GM21723 (cell line): ENCODE data around the gene PAX5.
A peak's percentile ranks its signal among the peaks of the same experiment; 100 is the strongest.

Source experiments
- ATAC-seq: cut with Tn5 transposase; IDR thresholded peaks from one replicate; pipeline ENCODE4 v1.9.1; 2021; ENCODE audit warnings: mild to moderate bottlenecking, moderate library complexity; ENCODE audit not compliant: unreplicated experiment

The PAX5 gene

GRCh38 chr9:36935768-36936497 is 98.1 kb downstream of the PAX5 start:
- ATAC-seq, result peak; percentile 73

DNA sequence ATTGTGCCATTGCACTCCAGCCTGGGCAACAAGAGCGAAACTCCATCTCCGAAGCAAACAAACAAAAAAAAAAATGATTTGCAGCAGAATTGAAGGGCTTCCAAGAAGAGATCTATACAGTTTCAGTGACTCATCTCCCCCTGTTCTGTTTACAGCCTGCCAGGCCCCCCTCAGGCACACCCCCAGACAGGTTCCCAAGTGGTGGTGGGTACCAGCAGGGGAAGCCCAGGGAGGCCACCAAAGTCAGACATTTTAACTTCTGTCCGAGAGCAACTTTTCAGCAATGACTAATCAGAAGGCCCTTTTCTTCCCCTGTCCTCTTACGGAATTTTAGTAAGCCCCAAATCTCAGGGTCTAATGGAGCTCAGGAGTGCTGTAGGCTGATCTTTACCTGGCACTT is 98.7 kb downstream of the PAX5 start:
- peak; percentile 14 for ATAC-seq

DNA sequence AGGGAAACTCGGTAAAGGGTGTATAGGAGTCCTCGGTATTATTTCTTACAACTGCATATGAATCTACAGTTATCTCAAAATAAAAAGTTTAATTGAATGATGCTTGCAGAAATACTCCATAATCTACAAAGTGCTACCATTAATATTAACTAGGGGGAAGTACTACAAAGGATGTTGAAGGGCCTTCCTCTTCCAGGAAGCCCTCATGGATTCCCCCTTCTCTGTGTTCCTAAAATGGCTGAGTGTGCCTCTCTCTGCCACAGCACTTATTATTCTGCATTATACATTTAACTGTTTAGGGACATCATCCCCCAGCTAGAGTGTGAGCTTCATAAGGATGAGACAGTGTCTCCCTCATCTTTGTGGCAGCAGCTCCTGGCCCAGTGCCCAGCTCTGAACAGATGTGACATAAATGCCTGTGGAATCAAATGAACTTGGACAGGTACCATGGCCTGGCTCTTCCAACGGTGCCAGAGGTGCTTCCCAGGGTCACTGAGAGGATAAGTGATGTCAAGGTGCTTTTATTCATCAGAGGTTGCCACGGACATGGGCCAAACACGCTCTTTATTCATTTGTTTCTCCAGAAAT is 99.5 kb downstream of the PAX5 start:
- ATAC-seq, result no peak

DNA sequence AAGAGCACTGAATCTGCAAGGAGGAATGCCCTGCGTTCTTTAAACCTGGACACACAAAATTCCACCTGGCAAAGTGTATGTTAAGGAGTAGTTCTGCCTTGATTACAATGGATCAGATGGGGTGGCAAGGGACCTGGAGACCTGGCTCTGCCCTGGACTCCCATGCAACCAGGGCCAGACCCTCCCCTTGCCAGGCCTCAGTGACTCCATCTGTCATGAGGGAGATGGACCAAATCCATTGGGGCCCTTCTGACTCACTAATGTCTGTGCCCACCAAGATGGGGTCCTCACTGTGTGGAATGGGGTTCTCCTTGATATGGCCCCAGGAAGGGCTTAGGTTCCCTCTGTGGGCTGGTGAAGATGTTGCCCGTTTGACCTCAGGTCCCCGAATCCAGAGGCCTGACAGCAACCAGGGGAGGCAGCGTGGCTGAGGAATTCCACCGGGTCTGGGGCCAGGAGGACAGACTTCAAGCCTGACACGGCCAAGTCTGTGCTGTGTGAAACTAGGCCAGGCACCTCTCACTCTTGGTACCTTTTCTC is 100.3 kb downstream of the PAX5 start:
- no peak for ATAC-seq

DNA sequence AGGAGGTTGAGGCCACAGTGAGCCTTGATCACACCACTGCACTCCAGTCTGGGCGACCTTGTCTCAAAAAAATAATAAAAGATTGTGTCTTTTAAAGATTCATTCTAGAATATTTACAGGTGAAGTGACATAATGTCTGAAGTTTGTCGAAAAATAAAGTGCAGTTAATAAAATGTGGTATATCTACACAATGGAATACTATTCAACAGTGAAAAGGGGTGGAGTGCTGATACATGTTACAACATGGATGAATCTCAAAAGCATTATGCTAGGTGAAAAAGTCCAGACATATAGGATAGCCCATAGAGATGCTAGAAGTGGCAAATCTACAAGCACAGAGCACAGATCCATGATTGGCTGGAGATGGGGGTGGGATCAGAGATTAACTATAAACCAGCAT is 101.9 kb downstream of the PAX5 start:
- ATAC-seq, result no peak

DNA sequence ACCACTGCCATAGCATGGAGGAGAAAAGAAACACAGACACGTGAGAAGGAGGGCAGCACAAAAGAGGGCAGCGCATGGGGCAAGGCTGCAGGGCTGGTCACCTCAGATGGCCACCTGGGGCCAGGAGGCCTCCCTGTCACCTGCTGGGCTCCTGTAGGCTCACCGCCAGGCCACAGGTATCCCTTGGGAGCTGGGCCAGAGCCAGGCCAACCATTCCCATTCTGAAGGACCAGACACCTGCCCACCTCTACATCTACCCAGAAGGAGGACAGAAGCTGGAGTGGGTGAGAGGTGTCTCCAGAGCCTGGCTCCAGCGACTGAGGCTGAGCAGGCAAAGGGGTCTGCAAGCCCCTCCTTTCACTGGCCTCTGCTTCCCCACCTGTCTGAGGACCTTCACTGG is 103.1 kb downstream of the PAX5 start:
- ATAC-seq, result no peak

- ATAC-seq, result no peak
These were observed 104.8 kb downstream of the PAX5 start for GRCh38 chr9:36929350-36929675.

- no peak for ATAC-seq
These were observed 105.3 kb downstream of the PAX5 start for GRCh38 chr9:36928670-36929349.

GRCh38 chr9:36928210-36928609 is 105.9 kb downstream of the PAX5 start:
- ATAC-seq, result no peak

- ATAC-seq, result no peak
These were observed 109.2 kb downstream of the PAX5 start for GRCh38 chr9:36924757-36925432.

DNA sequence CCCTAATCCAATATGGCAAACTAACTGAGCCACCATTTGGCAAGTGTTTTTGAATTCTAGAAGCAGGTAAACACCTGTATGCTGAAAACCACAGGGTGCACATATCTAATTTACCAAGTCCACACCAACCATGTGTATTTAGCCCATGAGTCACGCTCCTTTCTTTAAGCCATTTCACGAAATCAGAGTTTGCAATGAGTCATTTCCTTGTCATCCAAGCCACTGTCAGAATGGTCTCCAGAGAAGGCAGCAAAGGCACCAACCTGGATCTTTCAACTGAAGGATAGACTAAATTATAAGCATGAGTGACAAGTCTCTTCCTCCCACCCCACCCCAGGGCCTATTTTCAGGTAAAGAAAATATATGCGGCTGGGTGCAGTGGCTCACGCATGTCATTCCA is 110.0 kb downstream of the PAX5 start:
- no peak for ATAC-seq

DNA sequence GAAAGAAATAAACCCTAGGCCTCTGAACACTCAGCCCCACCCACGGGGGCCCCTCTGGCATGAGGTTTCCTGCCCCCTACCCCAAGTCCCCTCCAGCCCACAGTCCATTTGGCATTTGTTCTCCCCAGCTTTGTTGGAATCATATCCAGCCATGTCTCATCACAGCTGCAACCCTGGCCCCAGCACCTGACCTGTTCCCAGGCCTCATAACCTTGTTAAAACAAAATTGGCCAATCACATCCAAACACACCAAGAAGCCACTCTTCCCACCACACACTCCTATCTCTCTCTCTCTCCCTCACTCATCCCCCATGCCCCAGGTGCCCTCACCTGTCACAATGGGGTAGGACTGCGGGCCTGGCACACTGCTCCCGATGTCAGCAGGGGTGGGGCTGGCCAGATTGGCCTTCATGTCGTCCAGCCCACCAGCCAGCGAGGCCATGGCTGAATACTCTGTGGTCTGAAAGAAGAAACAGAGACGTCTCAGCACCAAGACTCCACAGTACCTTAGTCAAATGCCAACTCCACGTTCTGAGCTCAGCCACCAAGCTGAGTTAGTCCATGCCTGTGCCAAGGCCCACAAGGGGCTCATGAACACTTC is 110.9 kb downstream of the PAX5 start:
- no peak for ATAC-seq

GRCh38 chr9:36922548-36922947 is 111.5 kb downstream of the PAX5 start:
- no peak for ATAC-seq

DNA sequence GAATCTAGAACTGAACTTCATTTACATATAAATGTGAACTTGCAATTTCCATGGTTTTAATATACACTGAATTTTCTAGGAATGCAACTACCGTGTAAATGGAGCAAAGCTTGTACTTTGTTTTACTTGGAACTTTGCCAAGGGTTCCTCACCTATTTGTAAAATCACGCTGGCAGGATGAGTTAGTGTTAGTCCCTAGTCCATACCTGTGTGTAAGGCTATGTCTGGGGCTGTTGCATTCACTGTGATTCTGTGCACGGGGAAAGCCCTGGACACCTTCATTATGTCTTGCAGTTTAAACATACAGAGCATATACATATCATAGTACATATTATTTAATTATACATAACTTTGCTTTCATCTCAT is 119.9 kb downstream of the PAX5 start:
- no peak for ATAC-seq

DNA sequence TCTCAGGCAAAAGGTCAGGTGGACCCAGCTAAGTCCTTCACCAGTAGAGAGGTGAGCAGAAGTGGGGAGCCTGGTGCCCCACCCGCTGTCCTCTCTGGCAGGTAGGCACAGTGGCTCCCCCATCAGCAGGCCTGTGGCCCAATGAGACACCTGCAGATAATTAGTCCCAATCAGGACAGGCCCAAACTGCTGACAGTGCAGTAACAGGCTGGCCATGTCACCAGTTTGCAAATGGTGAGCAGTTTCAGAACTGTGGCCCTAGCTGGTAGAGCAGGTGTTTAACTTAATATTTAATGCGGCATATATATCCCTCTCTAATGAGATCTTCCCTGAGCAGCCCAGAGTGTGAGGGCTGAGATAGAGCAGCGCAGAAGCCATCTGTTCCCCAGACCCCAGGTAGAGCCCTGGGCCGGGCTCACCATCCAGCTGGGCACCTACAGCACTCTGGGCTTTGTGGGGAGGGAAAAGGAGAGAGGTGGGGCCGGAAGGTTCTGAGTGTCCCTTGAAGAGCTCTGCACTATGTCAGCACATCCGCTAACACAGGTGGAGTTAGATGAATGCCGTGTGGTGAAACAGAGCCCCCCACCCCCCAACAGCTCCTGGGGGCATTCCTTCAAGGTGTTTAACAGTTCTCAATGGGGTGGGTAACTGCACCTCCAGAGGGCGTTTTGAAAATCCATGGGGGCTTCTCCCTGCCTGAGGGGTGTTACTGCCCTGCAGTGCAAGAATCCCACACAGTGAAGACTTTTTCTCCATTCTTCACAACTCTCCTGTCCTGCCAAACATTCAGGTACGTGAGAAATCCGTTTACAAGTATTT is 120.5 kb downstream of the PAX5 start:
- no peak for ATAC-seq

DNA sequence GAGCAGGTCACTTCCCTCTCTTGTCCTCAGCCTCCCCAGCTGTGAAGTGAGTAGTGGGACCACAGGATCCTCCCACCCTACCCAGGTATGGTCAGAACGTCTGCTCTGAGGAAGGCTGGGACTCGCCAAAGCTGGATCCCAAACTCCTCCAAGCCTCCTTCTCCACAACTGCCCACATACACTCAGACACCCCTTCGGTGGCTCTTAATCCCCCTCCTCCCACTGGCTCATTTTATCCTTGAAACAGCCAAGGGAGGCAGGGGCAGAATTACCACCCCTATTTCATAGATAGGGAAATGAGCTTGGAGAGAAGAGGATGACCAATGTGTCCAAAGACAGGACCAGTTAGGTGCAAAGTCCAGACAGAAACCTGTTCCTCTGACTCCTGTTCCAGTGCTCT is 121.4 kb downstream of the PAX5 start:
- ATAC-seq, result no peak

- no peak for ATAC-seq
These were observed 122.3 kb downstream of the PAX5 start for GRCh38 chr9:36911601-36912412.

DNA sequence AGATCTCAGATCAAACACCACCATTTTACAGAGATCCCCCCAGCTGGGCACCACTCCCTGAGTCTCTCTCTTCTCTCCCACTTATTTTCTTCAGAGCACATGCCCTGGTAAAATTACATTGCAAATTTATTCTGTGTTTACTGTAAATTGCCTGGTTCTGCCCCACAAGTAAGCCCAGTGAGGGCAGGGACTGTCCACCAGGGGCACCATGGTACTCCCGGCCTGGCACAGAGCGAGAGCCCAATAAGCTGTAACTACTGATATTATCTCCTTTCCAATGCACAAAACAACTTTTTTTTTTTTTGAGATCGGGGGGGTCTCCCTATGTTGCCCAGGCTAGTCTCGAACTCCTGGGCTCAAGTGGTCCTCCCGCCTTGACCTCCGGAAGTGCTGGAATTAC is 123.0 kb downstream of the PAX5 start:
- no peak for ATAC-seq

DNA sequence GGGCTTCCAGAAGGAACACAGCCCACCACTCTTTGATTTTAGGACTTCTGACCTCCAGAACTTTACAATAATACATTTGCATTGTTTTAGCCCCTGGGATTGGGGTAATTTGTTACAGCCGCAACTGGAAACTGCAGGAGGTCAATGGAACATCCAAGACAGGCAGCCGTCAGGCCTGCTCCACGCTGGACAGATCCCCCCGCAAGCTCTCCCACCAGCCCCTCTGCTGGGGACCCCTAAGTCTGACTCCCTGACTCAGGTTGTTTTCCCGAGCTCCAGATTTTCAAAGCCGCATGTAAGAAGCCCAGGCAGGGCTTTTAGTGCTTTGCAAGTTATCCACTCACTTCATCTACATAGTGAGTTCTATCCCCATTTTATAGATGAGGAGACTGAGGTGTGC is 127.6 kb downstream of the PAX5 start:
- no peak for ATAC-seq
